ENCODE measurements around the gene EPN2. TPM values are rescaled to one million over a fixed set of nuclear protein-coding genes. Genes with fewer than 3 reads are reported as not detected.

Gene EPN2
- total RNA-seq, 1 donor from 2014 or later: 53.9 TPM

GRCh38 chr17:19295473-19296135, 58.4 kb downstream of the EPN2 start:
- no peaks in the 10 kb centered on the region for H3K27me3 Mint-ChIP-seq

GRCh38 chr17:19296786-19297778, 59.9 kb downstream of the EPN2 start:
- Mint-ChIP-seq H3K27ac (no peak overlapping the region), H3K4me3 (no peak overlapping the region), H3K27me3 (no peaks in the 10 kb centered on the region), H3K36me3 (no peaks in the 10 kb centered on the region), H3K9me3 (no peaks in the 10 kb centered on the region), H3K4me1 (ENCODE audit: unreplicated experiment) (peaks cover 9% of the 10 kb centered on the region)
- no peak for DNase-seq (ENCODE audit: extremely low spot score, unreplicated experiment)
- TF ChIP-seq, protein P1, sequence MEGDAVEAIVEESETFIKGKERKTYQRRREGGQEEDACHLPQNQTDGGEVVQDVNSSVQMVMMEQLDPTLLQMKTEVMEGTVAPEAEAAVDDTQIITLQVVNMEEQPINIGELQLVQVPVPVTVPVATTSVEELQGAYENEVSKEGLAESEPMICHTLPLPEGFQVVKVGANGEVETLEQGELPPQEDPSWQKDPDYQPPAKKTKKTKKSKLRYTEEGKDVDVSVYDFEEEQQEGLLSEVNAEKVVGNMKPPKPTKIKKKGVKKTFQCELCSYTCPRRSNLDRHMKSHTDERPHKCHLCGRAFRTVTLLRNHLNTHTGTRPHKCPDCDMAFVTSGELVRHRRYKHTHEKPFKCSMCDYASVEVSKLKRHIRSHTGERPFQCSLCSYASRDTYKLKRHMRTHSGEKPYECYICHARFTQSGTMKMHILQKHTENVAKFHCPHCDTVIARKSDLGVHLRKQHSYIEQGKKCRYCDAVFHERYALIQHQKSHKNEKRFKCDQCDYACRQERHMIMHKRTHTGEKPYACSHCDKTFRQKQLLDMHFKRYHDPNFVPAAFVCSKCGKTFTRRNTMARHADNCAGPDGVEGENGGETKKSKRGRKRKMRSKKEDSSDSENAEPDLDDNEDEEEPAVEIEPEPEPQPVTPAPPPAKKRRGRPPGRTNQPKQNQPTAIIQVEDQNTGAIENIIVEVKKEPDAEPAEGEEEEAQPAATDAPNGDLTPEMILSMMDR (conservative IDR thresholded peaks at IDR 0.05): no peak

More at GRCh38 chr17:19295473-19296135, 58.4 kb downstream of the EPN2 start:
- no peak overlapping the region for H3K27ac Mint-ChIP-seq
- peaks cover 11% of the 10 kb centered on the region for H3K4me1 Mint-ChIP-seq (ENCODE audit: unreplicated experiment)
- TF ChIP-seq, protein P1 (conservative IDR thresholded peaks at IDR 0.05): no peak
- no peak for DNase-seq (ENCODE audit: extremely low spot score, unreplicated experiment)
- no peaks in the 10 kb centered on the region for H3K9me3 Mint-ChIP-seq
- H3K36me3 Mint-ChIP-seq: peaks cover 5% of the 10 kb centered on the region
- no peak overlapping the region for H3K4me3 Mint-ChIP-seq

GRCh38 chr17:19298569-19299213, 61.5 kb downstream of the EPN2 start:
- Mint-ChIP-seq H3K27ac (no peak overlapping the region), H3K27me3 (no peaks in the 10 kb centered on the region), H3K36me3 (no peaks in the 10 kb centered on the region), H3K9me3 (no peaks in the 10 kb centered on the region), H3K4me3 (no peak overlapping the region), H3K4me1 (ENCODE audit: unreplicated experiment) (peaks cover 9% of the 10 kb centered on the region)
- no peak for DNase-seq (ENCODE audit: extremely low spot score, unreplicated experiment)
- TF ChIP-seq, protein P1 (conservative IDR thresholded peaks at IDR 0.05): no peak

DNA sequence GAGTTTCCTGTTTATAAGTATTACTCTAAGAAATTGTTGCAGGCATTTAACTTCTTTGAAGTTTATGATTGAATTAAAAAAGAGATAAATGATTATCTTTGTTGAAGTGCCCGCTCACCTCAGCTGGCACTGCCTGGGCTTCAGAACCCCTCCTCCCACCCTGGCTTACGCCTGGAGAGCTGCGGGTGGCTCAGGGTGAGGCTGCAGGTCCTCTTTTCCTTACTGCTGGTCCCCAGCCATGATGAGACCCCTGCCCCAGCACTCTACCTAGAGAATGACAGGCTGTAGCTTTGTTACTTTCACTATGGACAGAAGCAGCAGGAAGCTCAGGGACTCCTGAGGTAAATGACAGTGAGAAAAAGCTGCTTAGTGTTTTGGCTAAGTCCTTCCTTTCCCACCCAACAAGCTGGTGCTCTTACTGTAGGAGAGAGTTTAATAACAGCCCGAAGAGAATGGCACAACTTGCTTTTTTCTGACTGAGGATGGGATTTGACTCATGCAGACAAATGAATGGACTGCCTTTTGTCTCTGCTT, 62.1 kb downstream of the EPN2 start:
- Mint-ChIP-seq H3K36me3 (no peaks in the 10 kb centered on the region), H3K4me3 (no peak overlapping the region), H3K4me1 (ENCODE audit: unreplicated experiment) (peaks cover 9% of the 10 kb centered on the region), H3K27me3 (no peaks in the 10 kb centered on the region), H3K27ac (no peak overlapping the region), H3K9me3 (no peaks in the 10 kb centered on the region)
- TF ChIP-seq, protein P1 (conservative IDR thresholded peaks at IDR 0.05): no peak
- no peak for DNase-seq (ENCODE audit: extremely low spot score, unreplicated experiment)

GRCh38 chr17:19299866-19300265, 62.7 kb downstream of the EPN2 start:
- H3K27ac Mint-ChIP-seq: no peak overlapping the region
- H3K9me3 Mint-ChIP-seq: no peaks in the 10 kb centered on the region
- H3K36me3 Mint-ChIP-seq: no peaks in the 10 kb centered on the region
- no peak overlapping the region for H3K4me3 Mint-ChIP-seq
- TF ChIP-seq, protein P1 (conservative IDR thresholded peaks at IDR 0.05): no peak
- H3K27me3 Mint-ChIP-seq: no peaks in the 10 kb centered on the region
- peaks cover 9% of the 10 kb centered on the region for H3K4me1 Mint-ChIP-seq (ENCODE audit: unreplicated experiment)
- no peak for DNase-seq (ENCODE audit: extremely low spot score, unreplicated experiment)
